Heart right ventricle (tissue), 16 donors: Measurements from ENCODE around the gene GRID1. TPM values are rescaled to one million over a fixed set of nuclear protein-coding genes. Genes with fewer than 3 reads are reported as not detected.

Experiments
- ATAC-seq, 8 donors: fragments of 200-7000 bp; cut with Tn5 transposase; one replicate each; pipeline ENCODE4 v1.9.1; 2020; ENCODE audit warnings: mild to moderate bottlenecking in 8 of 8, moderate library complexity in 8 of 8, moderate number of reproducible peaks in 1 of 8
- DNase-seq, 2 donors: peaks; one replicate each; pipeline ENCODE4 v3.0.0-alpha.2; 2020
- H3K27ac ChIP-seq, 10 donors: fragments of 200-600 bp; sonication (generic) in 2 of 10; one replicate each; pipeline versions ENCODE4 v1.5.0 to v1.8.0; 2020 to 2022; ENCODE audit warnings: mild to moderate bottlenecking in 3 of 10
- H3K27me3 ChIP-seq, 7 donors: fragments of 200-600 bp; one replicate each; pipeline ENCODE4 v1.8.0; 2021 to 2022; ENCODE audit warnings: mild to moderate bottlenecking in 2 of 7
- H3K36me3 ChIP-seq, 9 donors: fragments of 200-600 bp; sonication (generic) in 1 of 9; one replicate each; pipeline versions ENCODE4 v1.5.0 to v1.8.0; 2020 to 2022; ENCODE audit warnings: mild to moderate bottlenecking in 2 of 9
- H3K4me1 ChIP-seq, 9 donors: fragments of 200-600 bp; sonication (generic) in 1 of 9; one replicate each; pipeline versions ENCODE4 v1.5.0 to v1.8.0; 2020 to 2022; ENCODE audit warnings: mild to moderate bottlenecking in 4 of 9
- H3K4me3 ChIP-seq, 10 donors: fragments of 200-600 bp; sonication (generic) in 2 of 10; one replicate each; pipeline versions ENCODE4 v1.5.0 to v1.8.0; 2020 to 2022; ENCODE audit warnings: mild to moderate bottlenecking in 7 of 10, moderate library complexity in 2 of 10
- H3K9me3 ChIP-seq, 11 donors: fragments of 200-600 bp in 10 of 11; sonication (generic) in 2 of 11; one replicate each; pipeline versions ENCODE4 v1.5.0 to v1.8.0; 2013 to 2022; ENCODE audit warnings: mild to moderate bottlenecking in 2 of 11, control low read depth in 1 of 11, moderate library complexity in 1 of 11
- WGBS, 2 donors: extraction: QIAGEN DNeasy Blood & Tissue Kit; methylation state at CpG; one replicate each; pipeline ENCODE4 v1.1.7; 2013; ENCODE audit warnings: inconsistent platforms in 1 of 2; 5-methylcytosine and 5-hydroxymethylcytosine counted together
- intact Hi-C, 10 donors: fragments of 100-400 bp; cut with DNase I; formaldehyde crosslinking; loops; one replicate each; pipeline versions ENCODE4 v1.11.1 to v1.14.2; 2022
- polyA plus RNA-seq, 2 donors: library from polyadenylated mRNA; stranded (reverse); fragments of 200-250 nt; gene quantifications; one replicate each; pipeline ENCODE4 v1.2.3, GENCODE V29; 2013
- total RNA-seq, 10 donors: library from RNA; stranded (reverse); fragmentation: NEBNext Ultra II Directional in 3 of 10; extraction: Animal tissue kit (Norgen Biotek cat#: 25700) in 3 of 10; gene quantifications; one replicate each; pipeline versions ENCODE4 v1.2.1 to v1.2.4, GENCODE V29; 2021 to 2023
- TF ChIP-seq, protein P1 (sequence below), 9 donors: fragments of 200-600 bp; sonication (generic) in 2 of 9; IDR thresholded peaks; one replicate each; pipeline versions ENCODE4 v1.5.0 to v1.8.0; 2021 to 2022; ENCODE audit warnings: antibody characterized with exemption in 9 of 9, mild to moderate bottlenecking in 5 of 9, moderate library complexity in 1 of 9
- donor health status: Arrhythmogenic right ventricular cardiomyopathy.
- donor health status: ischemic (EF 13 %, LVEDD 7.1; RV severe dilation, severe dysfunction).
- donor health status: healthy with polysubstance abuse.
- donor health status: DM: no; HTN: yes; CAD: no.
- donor health status: DM: no; HTN: no; CAD: no.
- donor health status: ischemic (EF 25% LVEDD 6.9; RV normal size, moderate dysfunction).
- donor health status: ischemic (EF 25% LVEDD 5.7; RV mildly dilated, moderate dysfunction).
- donor health status: healthy.
- donor health status: DM: yes; HTN: yes; CAD: no.
- donor health status: Ischemic cardiomyopathy.
- donor health status: ischemic (EF 35%, LVEDD 5.7; RV mildly dilated, moderate dysfunction).
- donor health status: nonischemic (EF 11% LVEDD 7.7; RV severe dilation, severe dysfunction).
- donor health status: DM: yes; HTN: yes; CAD: no.
- donor health status: PGD.
- donor health status: ischemic (EF 29% LVEDD 5.4; RV normal size, mild dysfunction).
- donor health status: nonischemic (EF 23%, LVEDD 6.1; RV moderate dilation, normal function).

Gene GRID1
- total and polyA plus RNA-seq, 12 donors = 0.44 to 3.4 (median 1.5) TPM

DNA sequence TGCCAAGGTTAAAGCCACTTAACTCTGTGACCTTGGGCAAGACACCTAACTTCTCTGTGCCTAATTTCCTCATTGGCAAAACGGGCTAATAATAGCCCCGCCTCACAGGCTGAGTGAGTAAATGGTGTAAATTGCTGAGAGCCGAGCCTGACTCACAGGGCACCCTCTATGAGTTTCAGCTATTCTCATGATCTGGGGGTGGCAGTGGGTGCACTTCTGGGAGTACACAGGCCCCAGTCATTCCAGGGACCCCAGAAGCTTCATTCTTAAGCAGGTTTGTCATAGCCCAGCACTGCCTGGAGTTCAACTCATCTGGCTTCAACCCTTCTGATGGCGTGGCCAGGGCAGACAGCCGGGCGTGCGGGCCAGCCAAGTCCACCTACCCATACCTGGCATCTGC lies 137.2 kb downstream of the GRID1 start:
- no peak overlapping the region for H3K27ac ChIP-seq
- ATAC-seq (no peak), DNase-seq (no peak)
- TF ChIP-seq, protein P1, sequence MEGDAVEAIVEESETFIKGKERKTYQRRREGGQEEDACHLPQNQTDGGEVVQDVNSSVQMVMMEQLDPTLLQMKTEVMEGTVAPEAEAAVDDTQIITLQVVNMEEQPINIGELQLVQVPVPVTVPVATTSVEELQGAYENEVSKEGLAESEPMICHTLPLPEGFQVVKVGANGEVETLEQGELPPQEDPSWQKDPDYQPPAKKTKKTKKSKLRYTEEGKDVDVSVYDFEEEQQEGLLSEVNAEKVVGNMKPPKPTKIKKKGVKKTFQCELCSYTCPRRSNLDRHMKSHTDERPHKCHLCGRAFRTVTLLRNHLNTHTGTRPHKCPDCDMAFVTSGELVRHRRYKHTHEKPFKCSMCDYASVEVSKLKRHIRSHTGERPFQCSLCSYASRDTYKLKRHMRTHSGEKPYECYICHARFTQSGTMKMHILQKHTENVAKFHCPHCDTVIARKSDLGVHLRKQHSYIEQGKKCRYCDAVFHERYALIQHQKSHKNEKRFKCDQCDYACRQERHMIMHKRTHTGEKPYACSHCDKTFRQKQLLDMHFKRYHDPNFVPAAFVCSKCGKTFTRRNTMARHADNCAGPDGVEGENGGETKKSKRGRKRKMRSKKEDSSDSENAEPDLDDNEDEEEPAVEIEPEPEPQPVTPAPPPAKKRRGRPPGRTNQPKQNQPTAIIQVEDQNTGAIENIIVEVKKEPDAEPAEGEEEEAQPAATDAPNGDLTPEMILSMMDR (IDR thresholded peaks at IDR 0.05) = no peak
- H3K4me3 ChIP-seq = no peak overlapping the region
- H3K9me3 ChIP-seq = no peaks in the 10 kb centered on the region
- peaks cover 0 to 4% (median 0%) of the 10 kb centered on the region in 9 donors for H3K4me1 ChIP-seq
- WGBS, 2 donors = 85 to 86% methylated on average over 7 of the region's 7 CpGs
- no peaks in the 10 kb centered on the region for H3K36me3 ChIP-seq
- H3K27me3 ChIP-seq = no peaks in the 10 kb centered on the region
- intact Hi-C loops = no loop called here

DNA sequence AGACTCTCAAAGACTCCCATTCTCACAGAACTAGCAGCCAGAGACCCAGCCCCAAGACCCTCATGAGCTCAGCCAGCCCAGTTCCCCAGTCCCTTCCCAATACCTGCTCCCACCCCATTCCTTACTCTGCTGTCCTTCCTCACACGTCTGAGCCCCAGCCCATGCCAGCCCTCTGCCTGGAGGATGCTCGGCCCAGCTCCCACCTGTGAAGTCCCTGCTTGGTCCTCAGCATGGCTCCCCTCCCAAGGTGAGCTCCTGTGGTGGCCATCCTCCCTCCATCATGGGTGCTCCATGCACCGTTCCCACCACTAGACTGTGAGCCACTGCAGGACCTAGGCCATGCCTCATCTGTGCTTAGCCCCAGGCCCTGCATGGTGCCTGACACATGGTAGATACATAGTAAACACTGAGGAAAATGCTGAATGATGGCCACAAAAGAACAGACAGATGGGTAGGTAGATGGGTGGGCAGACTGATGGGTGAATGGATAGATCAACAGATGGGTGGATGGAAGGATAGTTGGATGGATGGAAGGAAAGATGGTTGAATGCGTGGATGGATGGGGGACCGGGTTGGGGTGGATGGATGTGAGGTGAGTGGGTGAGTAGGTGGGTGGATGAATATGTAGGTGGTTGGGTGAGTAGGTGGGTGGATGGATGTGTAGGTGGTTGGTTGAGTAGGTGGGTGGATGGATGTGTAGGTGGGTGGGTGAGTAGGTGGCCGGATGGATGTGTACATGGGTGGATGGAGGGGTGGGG lies 138.9 kb downstream of the GRID1 start:
- no peak for DNase-seq
- no peak for ATAC-seq
- Histone ChIP-seq H3K27ac (no peak overlapping the region), H3K4me3 (no peak overlapping the region), H3K4me1 (peaks cover 0 to 4% (median 0%) of the 10 kb centered on the region in 9 donors), H3K9me3 (no peaks in the 10 kb centered on the region), H3K27me3 (no peaks in the 10 kb centered on the region), H3K36me3 (no peaks in the 10 kb centered on the region)
- intact Hi-C loops = no loop called here
- WGBS, 2 donors = 84 to 86% methylated on average over 6 of the region's 6 CpGs
- TF ChIP-seq, protein P1 (IDR thresholded peaks at IDR 0.05) = no peak

DNA sequence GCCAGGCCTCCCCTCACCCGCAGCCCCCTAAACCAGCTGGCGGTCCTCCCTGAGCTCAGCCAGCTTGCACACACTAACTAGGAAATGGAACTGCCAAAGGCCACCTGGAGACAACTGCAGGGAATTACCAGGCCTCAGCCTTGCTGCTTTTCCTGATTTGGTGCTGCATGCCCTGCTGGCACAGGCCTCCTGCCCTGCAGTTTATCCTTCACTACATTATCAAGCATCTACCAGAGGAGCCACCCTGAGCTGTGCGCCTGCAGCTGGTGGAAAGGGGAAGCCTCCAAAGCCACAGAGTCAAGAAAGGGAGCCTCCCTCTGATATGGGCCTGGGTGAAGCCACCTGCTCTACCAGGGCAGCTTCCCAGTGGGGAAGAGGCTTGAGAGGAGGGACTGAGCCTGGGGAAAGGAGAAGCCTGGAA lies 139.8 kb downstream of the GRID1 start:
- TF ChIP-seq, protein P1 (IDR thresholded peaks at IDR 0.05) = no peak
- no peak overlapping the region for H3K4me3 ChIP-seq
- peaks cover 0 to 4% (median 0%) of the 10 kb centered on the region in 9 donors for H3K4me1 ChIP-seq
- DNase-seq = no peak
- H3K27ac ChIP-seq = no peak overlapping the region
- H3K27me3 ChIP-seq = no peaks in the 10 kb centered on the region
- no peak for ATAC-seq
- no peaks in the 10 kb centered on the region for H3K36me3 ChIP-seq
- WGBS, 2 donors = 68 to 85% methylated on average over 3 of the region's 3 CpGs
- no peaks in the 10 kb centered on the region for H3K9me3 ChIP-seq
- intact Hi-C loops = no loop called here

DNA sequence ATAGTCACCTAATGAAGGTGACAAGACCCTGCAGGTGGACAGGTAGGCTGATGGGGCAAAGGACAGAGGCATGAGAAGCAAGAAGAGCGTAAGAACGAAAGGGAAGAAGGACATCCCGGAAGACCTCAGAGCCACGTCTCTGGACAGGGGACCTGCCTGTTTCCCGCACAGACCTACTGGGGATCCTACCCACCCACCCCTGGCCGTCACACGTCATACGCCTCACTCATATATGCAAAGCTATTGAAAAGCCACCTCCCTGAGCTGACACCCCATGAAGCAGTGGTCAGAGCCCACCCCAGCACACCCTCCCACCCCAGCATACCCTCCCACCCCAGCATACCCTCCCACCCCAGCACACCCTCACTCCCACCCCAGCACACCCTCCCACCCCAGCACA lies 140.6 kb downstream of the GRID1 start:
- H3K27me3 ChIP-seq = peaks cover 0 to 5% (median 0%) of the 10 kb centered on the region in 7 donors
- no peaks in the 10 kb centered on the region for H3K9me3 ChIP-seq
- TF ChIP-seq, protein P1 (IDR thresholded peaks at IDR 0.05) = no peak
- H3K4me1 ChIP-seq = peaks cover 0 to 4% (median 0%) of the 10 kb centered on the region in 9 donors
- 89 to 95% methylated on average over 8 of the region's 8 CpGs for WGBS, 2 donors
- DNase-seq (no peak), ATAC-seq (no peak)
- no peak overlapping the region for H3K27ac ChIP-seq
- intact Hi-C loops = no loop called here
- H3K36me3 ChIP-seq = no peaks in the 10 kb centered on the region
- no peak overlapping the region for H3K4me3 ChIP-seq
